Measurements from ENCODE around the gene NTNG1.
A peak's percentile ranks its signal among the peaks of the same experiment; 100 is the strongest.

The NTNG1 gene

GRCh38 chr1:107100331-107100984 lies 40.4 kb upstream of the NTNG1 start:
- no peak for TF ChIP-seq CTCF (IDR thresholded peaks at IDR 0.05; ENCODE audit: insufficient read depth, low read length, missing control alignments)
- ChIA-PET POLR2A (no interaction called here), CTCF (interaction anchor here (0.6 to 0.9 kb wide), 2 partner anchors 42 to 53 kb away, joined by 3 read pairs; no protein-coding TSS in a partner anchor)
- DNase-seq (ENCODE audit: low read depth, low spot score) = peak; percentile 17
- H3K4me3 ChIP-seq (ENCODE audit: low read depth, low read length) = no peak overlapping the region

- POLR2A ChIA-PET = no interaction called here
- no peak overlapping the region for H3K4me3 ChIP-seq (ENCODE audit: low read depth, low read length)
- DNase-seq (ENCODE audit: low read depth, low spot score) = no peak
- no peak for TF ChIP-seq CTCF (IDR thresholded peaks at IDR 0.05; ENCODE audit: insufficient read depth, low read length, missing control alignments)
- CTCF ChIA-PET = no interaction called here
Measured at GRCh38 chr1:107105914-107106313, 34.9 kb upstream of the NTNG1 start.

GRCh38 chr1:107110326-107110725 lies 30.5 kb upstream of the NTNG1 start:
- H3K4me3 ChIP-seq (ENCODE audit: low read depth, low read length) = no peak overlapping the region
- no peak for DNase-seq (ENCODE audit: low read depth, low spot score)
- ChIA-PET POLR2A (no interaction called here), CTCF (no interaction called here)
- no peak for TF ChIP-seq CTCF (IDR thresholded peaks at IDR 0.05; ENCODE audit: insufficient read depth, low read length, missing control alignments)

GRCh38 chr1:107116306-107116790 lies 24.5 kb upstream of the NTNG1 start:
- ChIA-PET CTCF (no interaction called here), POLR2A (no interaction called here)
- DNase-seq (ENCODE audit: low read depth, low spot score) = no peak
- TF ChIP-seq CTCF (IDR thresholded peaks at IDR 0.05; ENCODE audit: insufficient read depth, low read length, missing control alignments) = no peak
- H3K4me3 ChIP-seq (ENCODE audit: low read depth, low read length) = no peak overlapping the region

- H3K4me3 ChIP-seq (ENCODE audit: low read depth, low read length) = no peak overlapping the region
- CTCF ChIA-PET = no interaction called here
- POLR2A ChIA-PET = no interaction called here
- TF ChIP-seq CTCF (IDR thresholded peaks at IDR 0.05; ENCODE audit: insufficient read depth, low read length, missing control alignments) = no peak
- no peak for DNase-seq (ENCODE audit: low read depth, low spot score)
Measured at GRCh38 chr1:107122225-107122624, 18.6 kb upstream of the NTNG1 start.

GRCh38 chr1:107123741-107124140 lies 17.1 kb upstream of the NTNG1 start:
- no peak for DNase-seq (ENCODE audit: low read depth, low spot score)
- no peak for TF ChIP-seq CTCF (IDR thresholded peaks at IDR 0.05; ENCODE audit: insufficient read depth, low read length, missing control alignments)
- ChIA-PET POLR2A (no interaction called here), CTCF (no interaction called here)
- no peak overlapping the region for H3K4me3 ChIP-seq (ENCODE audit: low read depth, low read length)

Data from AG04449 (cell line).